Heart right ventricle (tissue), 16 donors: Measurements from ENCODE around the gene CERS1. TPM values are rescaled to one million over a fixed set of nuclear protein-coding genes. Genes with fewer than 3 reads are reported as not detected.
A peak's percentile ranks its signal among the peaks of the same experiment; 100 is the strongest.
"Not testable (repeated sequence)": the region's sequence is repeated elsewhere in the genome, so short reads cannot be mapped to it uniquely, and the experiment has no call there.

Experiments used
- ATAC-seq, 8 donors: fragments of 200-7000 bp; cut with Tn5 transposase; one replicate each; pipeline ENCODE4 v1.9.1; 2020; ENCODE audit warnings: mild to moderate bottlenecking in 8 of 8, moderate library complexity in 8 of 8, moderate number of reproducible peaks in 1 of 8
- DNase-seq, 2 donors: peaks; one replicate each; pipeline ENCODE4 v3.0.0-alpha.2; 2020
- H3K27ac ChIP-seq, 10 donors: fragments of 200-600 bp; sonication (generic) in 2 of 10; one replicate each; pipeline versions ENCODE4 v1.5.0 to v1.8.0; 2020 to 2022; ENCODE audit warnings: mild to moderate bottlenecking in 3 of 10
- H3K27me3 ChIP-seq, 7 donors: fragments of 200-600 bp; one replicate each; pipeline ENCODE4 v1.8.0; 2021 to 2022; ENCODE audit warnings: mild to moderate bottlenecking in 2 of 7
- H3K36me3 ChIP-seq, 9 donors: fragments of 200-600 bp; sonication (generic) in 1 of 9; one replicate each; pipeline versions ENCODE4 v1.5.0 to v1.8.0; 2020 to 2022; ENCODE audit warnings: mild to moderate bottlenecking in 2 of 9
- H3K4me1 ChIP-seq, 9 donors: fragments of 200-600 bp; sonication (generic) in 1 of 9; one replicate each; pipeline versions ENCODE4 v1.5.0 to v1.8.0; 2020 to 2022; ENCODE audit warnings: mild to moderate bottlenecking in 4 of 9
- H3K4me3 ChIP-seq, 10 donors: fragments of 200-600 bp; sonication (generic) in 2 of 10; one replicate each; pipeline versions ENCODE4 v1.5.0 to v1.8.0; 2020 to 2022; ENCODE audit warnings: mild to moderate bottlenecking in 7 of 10, moderate library complexity in 2 of 10
- H3K9me3 ChIP-seq, 11 donors: fragments of 200-600 bp in 10 of 11; sonication (generic) in 2 of 11; one replicate each; pipeline versions ENCODE4 v1.5.0 to v1.8.0; 2013 to 2022; ENCODE audit warnings: mild to moderate bottlenecking in 2 of 11, control low read depth in 1 of 11, moderate library complexity in 1 of 11
- WGBS, 2 donors: extraction: QIAGEN DNeasy Blood & Tissue Kit; methylation state at CpG; one replicate each; pipeline ENCODE4 v1.1.7; 2013; ENCODE audit warnings: inconsistent platforms in 1 of 2; 5-methylcytosine and 5-hydroxymethylcytosine counted together
- intact Hi-C, 10 donors: fragments of 100-400 bp; cut with DNase I; formaldehyde crosslinking; loops; one replicate each; pipeline versions ENCODE4 v1.11.1 to v1.14.2; 2022
- polyA plus RNA-seq, 2 donors: library from polyadenylated mRNA; stranded (reverse); fragments of 200-250 nt; gene quantifications; one replicate each; pipeline ENCODE4 v1.2.3, GENCODE V29; 2013
- total RNA-seq, 10 donors: library from RNA; stranded (reverse); fragmentation: NEBNext Ultra II Directional in 3 of 10; extraction: Animal tissue kit (Norgen Biotek cat#: 25700) in 3 of 10; gene quantifications; one replicate each; pipeline versions ENCODE4 v1.2.1 to v1.2.4, GENCODE V29; 2021 to 2023
- TF ChIP-seq, protein P1 (sequence below), 9 donors: fragments of 200-600 bp; sonication (generic) in 2 of 9; IDR thresholded peaks; one replicate each; pipeline versions ENCODE4 v1.5.0 to v1.8.0; 2021 to 2022; ENCODE audit warnings: antibody characterized with exemption in 9 of 9, mild to moderate bottlenecking in 5 of 9, moderate library complexity in 1 of 9
- donor health status: Arrhythmogenic right ventricular cardiomyopathy.
- donor health status: ischemic (EF 13 %, LVEDD 7.1; RV severe dilation, severe dysfunction).
- donor health status: healthy with polysubstance abuse.
- donor health status: DM: no; HTN: yes; CAD: no.
- donor health status: DM: no; HTN: no; CAD: no.
- donor health status: ischemic (EF 25% LVEDD 6.9; RV normal size, moderate dysfunction).
- donor health status: ischemic (EF 25% LVEDD 5.7; RV mildly dilated, moderate dysfunction).
- donor health status: healthy.
- donor health status: DM: yes; HTN: yes; CAD: no.
- donor health status: Ischemic cardiomyopathy.
- donor health status: ischemic (EF 35%, LVEDD 5.7; RV mildly dilated, moderate dysfunction).
- donor health status: nonischemic (EF 11% LVEDD 7.7; RV severe dilation, severe dysfunction).
- donor health status: DM: yes; HTN: yes; CAD: no.
- donor health status: PGD.
- donor health status: ischemic (EF 29% LVEDD 5.4; RV normal size, mild dysfunction).
- donor health status: nonischemic (EF 23%, LVEDD 6.1; RV moderate dilation, normal function).

The CERS1 gene
- total and polyA plus RNA-seq, 12 donors: 0.37 to 3.3 (median 1.0) TPM

GRCh38 chr19:18921593-18921992 is 25.6 kb upstream of the CERS1 start:
- TF ChIP-seq, protein P1, sequence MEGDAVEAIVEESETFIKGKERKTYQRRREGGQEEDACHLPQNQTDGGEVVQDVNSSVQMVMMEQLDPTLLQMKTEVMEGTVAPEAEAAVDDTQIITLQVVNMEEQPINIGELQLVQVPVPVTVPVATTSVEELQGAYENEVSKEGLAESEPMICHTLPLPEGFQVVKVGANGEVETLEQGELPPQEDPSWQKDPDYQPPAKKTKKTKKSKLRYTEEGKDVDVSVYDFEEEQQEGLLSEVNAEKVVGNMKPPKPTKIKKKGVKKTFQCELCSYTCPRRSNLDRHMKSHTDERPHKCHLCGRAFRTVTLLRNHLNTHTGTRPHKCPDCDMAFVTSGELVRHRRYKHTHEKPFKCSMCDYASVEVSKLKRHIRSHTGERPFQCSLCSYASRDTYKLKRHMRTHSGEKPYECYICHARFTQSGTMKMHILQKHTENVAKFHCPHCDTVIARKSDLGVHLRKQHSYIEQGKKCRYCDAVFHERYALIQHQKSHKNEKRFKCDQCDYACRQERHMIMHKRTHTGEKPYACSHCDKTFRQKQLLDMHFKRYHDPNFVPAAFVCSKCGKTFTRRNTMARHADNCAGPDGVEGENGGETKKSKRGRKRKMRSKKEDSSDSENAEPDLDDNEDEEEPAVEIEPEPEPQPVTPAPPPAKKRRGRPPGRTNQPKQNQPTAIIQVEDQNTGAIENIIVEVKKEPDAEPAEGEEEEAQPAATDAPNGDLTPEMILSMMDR (IDR thresholded peaks at IDR 0.05): no peak
- Histone ChIP-seq H3K9me3 (no peaks in the 10 kb centered on the region), H3K4me3 (no peak overlapping the region), H3K27ac (no peak overlapping the region), H3K36me3 (peaks cover 0 to 63% (median 35%) of the 10 kb centered on the region in 9 donors), H3K27me3 (no peaks in the 10 kb centered on the region), H3K4me1 (peaks cover 11 to 33% (median 30%) of the 10 kb centered on the region in 9 donors)
- no peak for DNase-seq
- 96% methylated on average over 17 of the region's 17 CpGs for WGBS, 2 donors
- intact Hi-C loops: no loop called here
- ATAC-seq: no peak

GRCh38 chr19:18920400-18920799 is 24.4 kb upstream of the CERS1 start:
- Histone ChIP-seq H3K9me3 (no peaks in the 10 kb centered on the region), H3K4me3 (peak overlapping the region; percentile 65 to 98 (median 88)), H3K4me1 (peaks cover 11 to 37% (median 31%) of the 10 kb centered on the region in 9 donors), H3K27me3 (no peaks in the 10 kb centered on the region), H3K36me3 (peaks cover 0 to 63% (median 27%) of the 10 kb centered on the region in 9 donors), H3K27ac (peak overlapping the region in 3 of 10 donors; percentile 78 to 91 (median 81))
- TF ChIP-seq, protein P1 (IDR thresholded peaks at IDR 0.05): no peak
- 55 to 60% methylated on average over 9 of the region's 9 CpGs for WGBS, 2 donors
- intact Hi-C loops: no loop called here
- ATAC-seq (no peak), DNase-seq (no peak)

DNA sequence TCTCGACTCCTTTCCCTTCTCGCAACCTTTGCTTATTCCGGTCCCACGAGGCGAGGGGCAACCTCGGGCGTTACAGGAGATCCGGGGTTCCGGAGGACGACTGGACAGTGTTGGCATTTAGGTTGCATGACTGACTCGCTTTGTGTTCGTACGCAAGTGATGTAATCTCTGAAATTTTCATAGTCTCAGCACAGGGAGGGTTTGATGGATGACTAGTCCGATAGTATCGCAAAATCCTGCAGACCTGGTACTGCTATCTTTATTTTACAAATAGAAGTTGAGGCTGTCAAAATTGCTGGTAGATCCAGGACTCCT is 23.9 kb upstream of the CERS1 start:
- TF ChIP-seq, protein P1 (IDR thresholded peaks at IDR 0.05): no peak
- peaks cover 0 to 63% (median 27%) of the 10 kb centered on the region in 9 donors for H3K36me3 ChIP-seq
- intact Hi-C loops: loop anchor here in 2 of 10 donors (1.0 to 10.0 kb wide), 3 partner anchors 20 to 455 kb away; partner anchors contain the start of gene HOMER3 (in 1 of the 2)
- peak overlapping the region; percentile 65 to 98 (median 88) for H3K4me3 ChIP-seq
- peak in 1 of 8 donors; percentile 24 for ATAC-seq
- H3K27me3 ChIP-seq: no peaks in the 10 kb centered on the region
- WGBS, 2 donors: 1% methylated on average over 15 of the region's 15 CpGs
- peak overlapping the region in 9 of 10 donors; percentile 55 to 91 (median 78) for H3K27ac ChIP-seq
- peaks cover 11 to 40% (median 31%) of the 10 kb centered on the region in 9 donors for H3K4me1 ChIP-seq
- no peaks in the 10 kb centered on the region for H3K9me3 ChIP-seq
- no peak for DNase-seq

DNA sequence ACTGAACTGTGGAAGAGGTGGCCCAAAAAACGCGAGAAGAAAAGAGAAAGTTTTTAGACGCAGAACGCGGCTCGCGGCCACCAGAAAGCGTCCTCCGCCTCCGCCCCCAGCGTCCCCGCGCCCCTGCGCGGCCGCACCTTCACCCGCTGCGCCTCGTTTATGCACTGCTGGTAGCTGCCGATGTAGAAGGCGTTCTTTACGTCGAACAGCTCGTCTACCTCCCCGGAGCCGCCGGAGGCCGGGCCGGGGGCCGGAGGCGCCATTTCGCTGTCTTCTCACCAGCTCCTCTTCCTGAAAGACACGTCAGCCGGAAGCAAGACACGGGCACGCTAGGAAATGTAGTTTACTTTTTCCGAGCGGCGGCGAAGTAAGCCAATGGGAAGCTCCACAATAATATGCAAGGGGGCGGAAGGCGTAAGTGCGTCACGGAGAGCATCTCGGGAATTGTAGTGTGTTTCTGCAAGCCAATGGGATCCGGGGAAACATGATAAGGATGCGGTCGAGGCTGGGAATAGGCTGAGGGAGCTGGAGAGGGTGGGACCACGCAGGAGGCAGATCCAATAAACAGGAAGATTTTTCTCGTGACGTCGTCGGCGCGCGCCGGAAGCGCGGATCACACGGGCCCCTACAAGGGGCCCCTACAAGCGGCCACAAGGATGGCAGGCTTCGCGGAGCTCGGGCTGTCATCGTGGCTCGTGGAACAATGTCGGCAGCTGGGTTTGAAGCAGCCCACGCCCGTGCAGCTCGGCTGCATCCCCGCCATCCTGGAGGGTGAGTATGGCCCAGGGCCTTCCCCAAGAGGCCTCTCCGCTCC is 23.3 kb upstream of the CERS1 start, which contains the start of the genes COPE and DDX49:
TSS of gene COPE (minus strand) at position 302 of the 814 bp plus-strand sequence. CDS start at position 263, 39 bp downstream.
TSS of gene DDX49 (plus strand) at position 630 of the 814 bp plus-strand sequence. CDS start at position 657, 27 bp downstream.
- peak; percentile 95 to 99 for DNase-seq
- Histone ChIP-seq H3K27ac (peak within 1 kb of the TSS; percentile 76 to 94 (median 90)), H3K4me1 (peaks cover 11 to 40% (median 31%) of the 10 kb centered on the region in 9 donors), H3K4me3 (peak within 1 kb of the TSS; percentile 65 to 98 (median 88)), H3K9me3 (no peaks in the 10 kb centered on the region), H3K27me3 (no peaks in the 10 kb centered on the region), H3K36me3 (peaks cover 0 to 63% (median 21%) of the 10 kb centered on the region in 9 donors)
- 0% methylated on average over 72 of the region's 72 CpGs for WGBS, 2 donors
- TF ChIP-seq, protein P1 (IDR thresholded peaks at IDR 0.05): peak in 1 of 9 donors; percentile 7
- intact Hi-C loops: loop anchor here in 2 of 10 donors (1.0 to 10.0 kb wide), 3 partner anchors 21 to 454 kb away; partner anchors contain the start of gene HOMER3 (in 1 of the 2)
- ATAC-seq: peak; percentile 96 to 99 (median 99)

GRCh38 chr19:18917593-18917992 is 21.6 kb upstream of the CERS1 start:
- H3K36me3 ChIP-seq: peaks cover 0 to 63% (median 12%) of the 10 kb centered on the region in 9 donors
- not testable (repeated sequence) for H3K9me3 ChIP-seq, ATAC-seq, H3K27ac ChIP-seq, DNase-seq, H3K27me3 ChIP-seq
- intact Hi-C loops: loop anchor here in 1 of 10 donors (10.0 kb wide), 1 partner anchor 453 kb away; no protein-coding TSS in a partner anchor
- H3K4me1 ChIP-seq: peaks cover 11 to 44% (median 31%) of the 10 kb centered on the region in 9 donors
- 86% methylated on average over 9 of the region's 9 CpGs for WGBS, 2 donors
- peak overlapping the region in 4 of 10 donors; percentile 89 to 98 (median 94) for H3K4me3 ChIP-seq
